HG03025 (cell line): Measurements from ENCODE around the gene CATSPER1.

Experiments used
- ATAC-seq: cut with Tn5 transposase; IDR thresholded peaks from one replicate; pipeline ENCODE4 v1.9.1; 2021; ENCODE audit warnings: mild to moderate bottlenecking, moderate library complexity; ENCODE audit not compliant: unreplicated experiment, low FRiP score

Gene CATSPER1

GRCh38 chr11:66026017-66026529, at the start of gene CATSPER1:
Gene CATSPER1, minus strand, starts transcription at chr11:66026479. Its CDS starts 100 bp downstream, at chr11:66026379.
- no peak for ATAC-seq

DNA sequence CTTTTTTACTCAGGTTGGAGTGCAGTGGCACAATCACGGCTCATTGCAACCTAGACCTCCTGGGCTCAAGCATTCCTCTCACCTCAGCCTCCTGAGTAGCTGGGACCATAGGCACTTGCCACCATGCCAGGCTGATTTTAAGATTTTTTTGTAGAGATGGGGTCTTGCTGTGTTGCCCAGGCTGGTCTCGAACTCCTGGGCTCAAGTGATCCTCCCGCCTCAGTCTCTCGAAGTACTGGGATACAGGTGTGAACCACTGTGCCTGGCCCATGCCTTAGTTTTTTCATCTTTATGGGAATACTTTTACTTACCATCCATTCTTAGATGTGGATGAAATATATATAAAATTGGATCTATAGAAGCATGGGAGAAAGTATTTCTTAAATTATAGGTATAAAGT, 49.0 kb upstream of the CATSPER1 start:
- no peak for ATAC-seq

DNA sequence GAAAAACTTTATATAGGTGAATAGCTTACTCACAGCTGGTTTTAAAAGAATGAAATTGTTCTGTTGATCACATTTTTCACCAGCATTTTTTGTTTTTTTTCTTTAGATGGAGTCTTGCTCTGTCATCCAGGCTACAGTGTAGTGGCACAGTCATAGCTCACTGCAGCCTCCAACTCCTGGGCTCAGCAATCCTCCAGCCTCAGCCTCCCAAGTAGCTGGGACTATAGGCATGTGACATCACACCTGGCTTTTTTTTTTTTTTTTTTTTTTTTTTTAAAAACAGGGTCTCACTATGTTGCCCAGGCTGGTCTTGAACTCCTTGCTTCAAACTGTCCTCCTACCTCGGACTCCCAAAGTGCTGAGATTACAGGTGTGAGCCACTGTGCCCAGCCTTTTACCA, 47.4 kb upstream of the CATSPER1 start:
- ATAC-seq, result no peak

- ATAC-seq, result no peak
Measured at GRCh38 chr11:66072518-66072917, 46.2 kb upstream of the CATSPER1 start.

GRCh38 chr11:66072081-66072480, 45.8 kb upstream of the CATSPER1 start:
- ATAC-seq, result no peak

- ATAC-seq, result no peak
Measured at GRCh38 chr11:66071381-66071801, 45.1 kb upstream of the CATSPER1 start.

GRCh38 chr11:66070604-66071380, 44.5 kb upstream of the CATSPER1 start:
- peak; percentile 12 for ATAC-seq

DNA sequence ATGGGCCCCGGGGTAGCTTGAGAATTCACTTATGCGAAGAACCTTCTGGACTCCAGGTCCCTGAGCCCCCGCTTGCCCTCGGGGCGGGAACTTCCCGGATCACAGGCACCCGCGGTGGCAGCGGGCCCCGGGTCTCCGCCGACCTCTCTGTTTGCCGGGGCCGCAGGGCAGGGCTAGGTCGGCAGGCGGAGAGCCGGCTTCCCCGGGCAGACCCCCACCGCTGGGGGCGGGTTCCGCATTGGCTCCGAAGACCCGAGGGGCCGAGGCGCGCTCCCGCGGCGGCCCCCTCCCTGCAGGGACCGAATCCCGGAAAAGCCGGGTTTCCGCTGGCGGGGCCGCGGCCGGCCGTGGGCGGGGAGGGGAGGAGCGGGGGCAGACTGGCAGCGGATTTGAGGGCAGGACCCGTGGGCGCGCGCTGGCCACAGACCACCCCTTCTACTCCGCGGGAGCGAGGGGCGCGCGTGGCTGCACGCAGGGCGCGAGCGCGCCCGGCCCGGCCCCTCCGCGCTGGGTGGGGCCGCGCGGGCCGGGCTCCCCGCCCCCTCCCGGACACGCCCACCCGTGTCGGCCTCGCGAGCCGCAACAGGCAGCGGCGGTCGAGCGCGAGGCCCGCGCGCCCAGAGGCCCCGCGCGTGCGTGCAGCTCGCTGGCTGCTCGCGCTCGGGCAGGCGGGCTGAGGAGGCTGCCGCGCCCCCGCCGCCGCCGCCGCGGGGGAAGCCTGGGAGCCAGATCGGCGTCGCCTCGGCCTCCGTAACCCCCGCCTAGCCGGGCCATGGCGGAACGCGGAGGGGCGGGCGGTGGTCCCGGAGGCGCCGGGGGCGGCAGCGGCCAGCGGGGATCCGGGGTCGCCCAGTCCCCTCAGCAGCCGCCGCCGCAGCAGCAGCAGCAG, 43.7 kb upstream of the CATSPER1 start, which contains the start of gene PACS1:
Gene PACS1, plus strand, starts transcription at position 558 of the 889 bp plus-strand sequence. Its CDS starts 215 bp downstream, at position 773.
- peak; percentile 33 for ATAC-seq

GRCh38 chr11:66068923-66069714, 42.8 kb upstream of the CATSPER1 start:
- no peak for ATAC-seq

DNA sequence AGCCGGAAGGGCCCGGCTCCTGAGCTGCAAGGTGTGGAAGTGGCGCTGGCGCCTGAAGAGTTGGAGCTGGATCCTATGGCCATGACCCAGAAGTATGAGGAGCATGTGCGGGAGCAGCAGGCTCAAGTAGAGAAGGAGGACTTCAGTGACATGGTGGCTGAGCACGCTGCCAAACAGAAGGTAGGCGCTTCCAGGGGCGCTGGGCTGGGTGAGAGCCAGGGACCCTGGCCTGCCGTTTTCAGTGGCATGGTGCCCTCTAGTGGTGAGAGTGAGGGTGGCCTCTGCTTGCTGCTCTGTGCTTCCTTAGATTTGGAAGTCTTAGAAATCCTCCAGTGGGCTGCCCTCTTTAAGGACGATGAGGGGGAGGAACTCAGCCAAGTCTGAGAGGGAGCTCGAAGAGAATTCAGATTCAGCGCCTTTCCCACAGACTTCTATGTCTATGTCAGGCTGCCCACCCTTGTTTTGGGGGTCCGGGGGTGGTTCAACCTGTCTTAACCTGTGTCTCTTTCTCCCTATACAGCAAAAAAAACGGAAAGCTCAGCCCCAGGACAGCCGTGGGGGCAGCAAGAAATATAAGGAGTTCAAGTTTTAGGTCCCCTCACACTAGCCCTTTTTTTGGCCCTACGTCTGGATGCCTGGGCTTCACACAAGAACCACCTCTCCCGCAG, 42.0 kb upstream of the CATSPER1 start:
- ATAC-seq, result no peak

DNA sequence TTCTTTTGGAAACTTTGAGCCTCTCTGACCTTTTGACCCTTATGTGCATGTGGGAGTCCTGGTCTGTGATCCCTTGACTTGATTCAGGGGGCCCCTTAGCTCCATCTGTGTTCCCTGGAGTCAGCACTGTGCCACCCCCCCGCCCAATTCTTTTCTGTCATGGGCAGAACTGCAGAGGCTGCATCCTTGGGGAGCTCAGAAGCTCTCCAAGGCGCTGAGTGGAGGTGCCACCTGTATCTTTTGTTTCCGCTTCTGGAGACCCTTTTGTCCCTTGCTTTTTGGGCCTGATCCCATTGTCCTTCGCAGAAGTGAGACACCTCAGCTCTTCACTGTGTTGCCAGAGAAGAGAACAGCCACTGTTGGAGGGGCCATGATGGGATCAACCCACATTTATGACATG, 41.4 kb upstream of the CATSPER1 start:
- ATAC-seq, result no peak

DNA sequence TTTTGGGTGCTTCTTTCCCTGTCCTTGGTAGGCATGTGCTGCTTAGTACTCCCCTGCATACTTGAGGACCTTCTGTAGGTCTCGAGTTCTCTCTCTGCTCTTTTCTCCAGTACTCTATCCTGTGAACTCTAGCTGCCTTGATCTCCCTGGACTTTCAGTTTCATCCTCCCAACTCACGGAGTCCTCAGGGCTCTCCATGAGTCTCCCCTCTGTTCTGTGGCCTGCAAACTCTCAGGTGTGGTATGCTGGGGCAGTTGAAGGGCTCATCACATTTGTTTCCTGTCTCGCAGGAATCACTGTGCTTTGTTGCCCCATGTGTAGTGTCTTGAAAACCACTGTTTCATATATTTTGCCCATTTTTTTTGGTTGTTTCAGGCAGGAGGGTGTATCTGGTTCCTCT, 40.5 kb upstream of the CATSPER1 start:
- no peak for ATAC-seq

GRCh38 chr11:66064571-66064970, 38.3 kb upstream of the CATSPER1 start:
- ATAC-seq, result no peak

DNA sequence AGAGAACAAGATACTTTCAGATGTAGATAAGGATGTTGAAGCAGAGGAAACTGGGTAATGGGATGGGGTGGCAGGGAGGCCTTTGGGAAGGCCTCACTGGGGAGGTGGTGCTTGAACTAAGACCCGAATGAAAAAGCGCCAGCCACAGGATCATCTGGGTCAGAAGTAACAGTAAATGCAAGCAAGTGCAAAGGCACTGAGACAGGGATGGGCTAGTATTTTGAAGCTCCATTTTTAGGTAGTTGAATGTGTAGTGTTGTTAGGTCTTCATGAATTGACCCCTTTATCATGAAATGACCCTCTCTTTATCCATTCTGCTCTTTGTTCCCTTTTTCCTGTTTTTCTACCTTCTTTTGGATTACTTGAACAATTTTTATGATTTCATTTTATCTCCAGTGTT, 37.6 kb upstream of the CATSPER1 start:
- ATAC-seq, result no peak

DNA sequence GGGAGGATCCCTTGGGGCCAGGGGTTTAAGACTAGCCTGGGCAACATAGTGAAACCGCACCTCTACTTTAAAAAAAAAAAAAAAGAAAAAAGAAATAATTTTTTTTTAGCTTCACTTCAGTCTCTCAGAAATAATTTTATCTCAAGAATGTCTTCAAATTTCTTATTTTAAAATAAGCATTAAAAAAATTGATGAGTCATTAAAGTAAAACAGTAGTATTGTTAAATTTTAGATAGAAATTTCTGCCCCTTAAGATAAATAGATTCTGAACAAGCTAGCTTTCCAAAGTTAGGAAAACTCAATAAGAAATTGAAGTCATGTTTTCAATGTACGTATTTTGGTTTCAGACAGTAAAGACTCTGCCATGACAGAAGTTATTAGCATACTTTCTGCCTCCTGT, 36.1 kb upstream of the CATSPER1 start:
- no peak for ATAC-seq

DNA sequence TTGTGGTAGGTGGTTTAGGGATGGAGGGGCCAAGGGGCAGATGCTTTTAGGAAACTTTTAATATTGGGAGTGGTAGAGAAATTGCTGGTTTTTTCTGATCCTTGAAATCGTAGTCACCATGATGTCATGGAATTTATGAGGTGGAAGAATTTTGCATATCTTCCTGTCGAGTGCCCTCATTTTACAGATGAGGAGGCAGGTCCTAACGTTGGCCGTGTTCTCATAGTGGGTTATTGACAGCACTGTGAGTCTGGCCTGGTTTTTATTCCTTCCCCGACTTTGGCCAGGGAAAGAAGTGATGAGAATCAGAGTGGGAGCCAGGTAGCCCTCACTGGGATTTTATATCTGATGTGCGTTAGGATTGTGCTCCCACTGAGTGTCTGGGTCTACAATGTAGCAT, 35.0 kb upstream of the CATSPER1 start:
- ATAC-seq, result no peak

DNA sequence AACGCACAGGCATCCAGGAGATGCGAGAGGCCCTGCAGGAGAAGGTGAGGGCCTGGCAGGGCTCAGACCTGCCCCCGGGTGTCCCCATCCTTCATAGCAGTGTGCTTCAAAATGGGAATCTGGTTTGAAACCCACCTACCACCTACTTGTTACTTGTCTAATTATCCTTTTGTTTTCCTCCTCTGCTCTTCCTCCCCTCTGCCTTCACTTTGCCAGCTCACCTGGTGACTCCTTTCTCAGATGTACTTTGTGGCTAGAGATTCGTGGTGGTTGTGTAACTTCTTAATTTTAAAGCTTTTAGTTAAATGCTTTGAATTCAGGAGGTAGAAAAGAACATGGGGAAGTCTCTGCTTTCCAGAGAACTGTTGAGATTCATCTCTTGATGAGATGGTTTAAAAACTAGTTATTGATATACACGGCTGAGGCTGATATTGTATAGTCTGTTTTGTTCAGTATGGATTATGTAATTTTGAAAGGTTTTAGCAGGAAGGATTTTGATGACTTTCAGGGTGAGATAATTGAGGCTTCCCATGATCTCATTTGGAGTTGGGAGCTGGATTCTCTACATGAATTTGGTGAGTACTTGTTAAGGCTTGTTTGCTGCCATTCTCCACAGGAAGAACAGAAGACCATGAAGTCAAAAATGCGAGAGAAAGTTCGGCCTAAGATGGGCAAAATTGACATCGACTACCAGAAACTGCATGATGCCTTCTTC, 33.8 kb upstream of the CATSPER1 start:
- no peak for ATAC-seq

DNA sequence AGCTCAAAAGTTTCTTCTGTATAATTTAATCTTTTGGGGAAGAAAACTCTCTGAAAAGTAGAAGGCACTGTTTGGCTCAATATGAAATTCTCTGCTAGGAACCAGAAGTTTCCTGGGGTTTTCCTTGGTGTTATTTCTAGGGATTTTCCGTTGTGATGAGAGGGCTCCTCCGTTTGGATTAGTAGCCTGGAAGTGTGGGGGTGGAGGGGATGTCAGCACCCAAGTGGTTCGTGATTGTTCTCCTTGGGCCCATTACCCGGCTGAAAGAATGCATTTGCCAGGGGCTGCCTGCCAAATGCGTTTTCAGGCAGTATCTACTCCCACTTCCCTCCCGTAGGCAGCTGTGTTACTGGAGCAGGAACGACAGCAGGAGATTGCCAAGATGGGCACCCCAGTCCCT, 30.2 kb upstream of the CATSPER1 start:
- ATAC-seq, result no peak

DNA sequence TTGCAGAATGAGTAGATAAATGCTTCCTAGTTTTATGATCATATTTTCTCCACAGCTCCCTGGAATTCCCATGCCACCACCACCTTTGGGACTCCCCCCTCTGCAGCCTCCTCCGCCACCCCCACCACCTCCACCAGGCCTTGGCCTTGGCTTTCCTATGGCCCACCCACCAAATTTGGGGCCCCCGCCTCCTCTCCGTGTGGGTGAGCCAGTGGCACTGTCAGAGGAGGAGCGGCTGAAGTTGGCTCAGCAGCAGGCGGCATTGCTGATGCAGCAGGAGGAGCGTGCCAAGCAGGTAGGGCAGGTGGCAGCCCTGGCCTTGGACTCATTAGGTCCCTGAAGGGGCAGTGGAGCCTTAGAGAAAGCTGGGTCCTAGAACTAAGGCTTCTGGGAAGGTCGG, 28.7 kb upstream of the CATSPER1 start:
- ATAC-seq, result no peak
